Aorta (tissue), 5 donors: Measurements from ENCODE around the gene DCAF6. TPM values are rescaled to one million over a fixed set of nuclear protein-coding genes. Genes with fewer than 3 reads are reported as not detected.

Source experiments
- ATAC-seq: fragments of 200-7000 bp; cut with Tn5 transposase; one replicate; pipeline ENCODE4 v1.9.1; 2022; ENCODE audit warnings: moderate library complexity; ENCODE audit not compliant: low FRiP score
- DNase-seq, 2 donors: peaks; one replicate each; pipeline ENCODE4 v3.0.0-alpha.2; 2020
- H3K27ac ChIP-seq, 2 donors: one replicate each; pipeline ENCODE4 v1.5.1; 2013; ENCODE audit warnings: low read length in 2 of 2, mild to moderate bottlenecking in 2 of 2, moderate library complexity in 2 of 2, control low read depth in 1 of 2, inconsistent platforms in 1 of 2, low read depth in 1 of 2
- H3K27me3 ChIP-seq, 2 donors: one replicate each; pipeline ENCODE4 v1.6.1; 2013; ENCODE audit warnings: control low read depth in 1 of 2, low read length in 1 of 2, mild to moderate bottlenecking in 1 of 2, moderate library complexity in 1 of 2; ENCODE audit not compliant: insufficient read depth in 2 of 2, control insufficient read depth in 1 of 2
- H3K36me3 ChIP-seq, 2 donors: one replicate each; pipeline ENCODE4 v1.6.1; 2013; ENCODE audit warnings: control low read depth in 1 of 2, low read length in 1 of 2, mild to moderate bottlenecking in 1 of 2; ENCODE audit not compliant: insufficient read depth in 2 of 2, control insufficient read depth in 1 of 2
- H3K4me1 ChIP-seq, 2 donors: one replicate each; pipeline ENCODE4 v1.6.1; 2013; ENCODE audit warnings: low read length in 2 of 2, control low read depth in 1 of 2, mild to moderate bottlenecking in 1 of 2, moderate library complexity in 1 of 2; ENCODE audit not compliant: insufficient read depth in 2 of 2, control insufficient read depth in 1 of 2
- H3K4me3 ChIP-seq, 2 donors: one replicate each; pipeline ENCODE4 v1.5.1; 2013; ENCODE audit warnings: low read length in 2 of 2, control low read depth in 1 of 2, mild to moderate bottlenecking in 1 of 2
- H3K9me3 ChIP-seq: one replicate; pipeline ENCODE4 v1.6.1; 2013; ENCODE audit warnings: mild to moderate bottlenecking, low read length; ENCODE audit not compliant: control insufficient read depth
- WGBS, 2 donors: extraction: QIAGEN DNeasy Blood & Tissue Kit; methylation state at CpG; one replicate each; pipeline ENCODE4 v1.1.7; 2013; 5-methylcytosine and 5-hydroxymethylcytosine counted together
- intact Hi-C, 2 donors: fragments of 100-400 bp; cut with DNase I; formaldehyde crosslinking; loops; one replicate each; pipeline versions ENCODE4 v1.14.2 to v1.15.0; 2022
- polyA plus RNA-seq, 2 donors: library from polyadenylated mRNA; stranded (reverse); fragments of 200-250 nt; gene quantifications; one replicate each; pipeline ENCODE4 v1.2.3, GENCODE V29; 2013
- total RNA-seq, 2 donors: library from RNA; stranded (reverse); fragmentation: NEBNext Ultra II Directional; extraction: Animal tissue kit (Norgen Biotek cat#: 25700); gene quantifications; one replicate each; pipeline ENCODE4 v1.2.1, GENCODE V29; 2021
- donor health status: healthy with polysubstance abuse.
- donor health status: Bipolar disorder and iron deficiency.
- donor health status: DM: no; HTN: no; CAD: no.
- donor health status: DM: no; HTN: no; CAD: no.
- donor health status: DM: yes; HTN: yes; CAD: no.

Gene DCAF6
- total and polyA plus RNA-seq, 4 donors, result 37.3 to 68.7 (median 49.4) TPM

DNA sequence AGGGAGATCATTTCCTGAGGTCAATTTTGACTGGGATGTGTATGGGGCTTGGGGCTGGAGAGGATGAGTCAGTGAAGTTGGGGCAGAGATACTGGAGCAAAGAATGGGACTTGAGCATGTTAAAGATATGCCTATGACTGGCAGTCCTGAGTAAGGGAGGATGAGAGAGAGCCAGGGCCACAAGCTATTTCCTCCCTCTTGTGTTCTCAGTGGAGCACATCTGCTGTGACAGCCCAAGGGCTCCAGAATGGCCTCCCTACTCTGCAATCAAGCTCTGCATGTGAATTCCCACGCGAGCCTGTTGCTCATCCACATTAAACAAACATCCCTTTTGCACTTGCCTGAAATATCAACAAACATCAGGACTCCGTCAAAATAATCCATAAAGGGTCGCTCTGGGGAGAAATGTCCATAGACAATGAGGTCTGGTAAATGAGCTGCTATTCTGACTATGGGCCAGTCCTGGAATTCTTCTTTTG, 31.8 kb upstream of the DCAF6 start:
- 73 to 74% methylated on average over 4 of the region's 4 CpGs for whole genome bisulfite sequencing, 2 donors
- Histone ChIP-seq H3K36me3 (no peaks in the 10 kb centered on the region), H3K4me3 (no peak overlapping the region), H3K27me3 (no peaks in the 10 kb centered on the region), H3K4me1 (no peaks in the 10 kb centered on the region), H3K27ac (no peak overlapping the region), H3K9me3 (no peaks in the 10 kb centered on the region)
- intact Hi-C loops, result no loop called here
- ATAC-seq, result no peak
- no peak for DNase-seq

GRCh38 chr1:167905182-167905581, 31.3 kb upstream of the DCAF6 start:
- 89 to 96% methylated on average over 3 of the region's 3 CpGs for WGBS, 2 donors
- H3K27ac ChIP-seq, result no peak overlapping the region
- H3K27me3 ChIP-seq, result no peaks in the 10 kb centered on the region
- intact Hi-C loops, result no loop called here
- H3K4me3 ChIP-seq, result no peak overlapping the region
- no peaks in the 10 kb centered on the region for H3K36me3 ChIP-seq
- H3K4me1 ChIP-seq, result no peaks in the 10 kb centered on the region
- H3K9me3 ChIP-seq, result no peaks in the 10 kb centered on the region
- ATAC-seq (peak; percentile 44), DNase-seq (no peak)

- Histone ChIP-seq H3K27me3 (no peaks in the 10 kb centered on the region), H3K9me3 (no peaks in the 10 kb centered on the region), H3K27ac (no peak overlapping the region), H3K4me1 (no peaks in the 10 kb centered on the region), H3K36me3 (no peaks in the 10 kb centered on the region), H3K4me3 (no peak overlapping the region)
- ATAC-seq (no peak), DNase-seq (no peak)
- intact Hi-C loops, result no loop called here
Measured at GRCh38 chr1:167905671-167906070, 30.8 kb upstream of the DCAF6 start.

DNA sequence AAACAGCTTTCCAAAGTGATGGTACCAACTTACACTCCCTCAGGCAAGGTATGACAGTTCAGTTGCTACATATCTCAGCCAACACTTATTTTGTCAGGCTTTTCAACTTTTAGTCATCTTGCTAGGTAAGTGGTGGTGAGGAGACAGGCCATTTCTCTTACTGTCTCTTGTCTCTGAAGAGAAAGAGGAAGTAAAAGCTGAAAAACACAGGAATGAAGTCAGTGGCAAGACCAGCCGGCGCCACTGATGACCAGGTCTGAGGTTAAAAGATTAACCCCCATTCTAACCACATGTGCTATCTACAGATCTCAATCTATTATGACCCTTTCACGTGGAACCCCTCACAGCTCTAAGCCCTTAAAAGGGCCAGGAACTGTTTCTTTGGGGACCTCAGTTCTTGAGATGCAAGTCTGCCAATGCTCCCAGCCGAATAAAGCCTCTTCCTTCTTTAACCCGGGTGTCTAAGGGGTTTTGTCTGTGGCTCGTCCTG, 26.7 kb upstream of the DCAF6 start:
- Histone ChIP-seq H3K27ac (no peak overlapping the region), H3K27me3 (no peaks in the 10 kb centered on the region), H3K4me1 (no peaks in the 10 kb centered on the region), H3K4me3 (no peak overlapping the region), H3K9me3 (no peaks in the 10 kb centered on the region), H3K36me3 (no peaks in the 10 kb centered on the region)
- no peak for DNase-seq
- ATAC-seq, result no peak
- intact Hi-C loops, result no loop called here
- WGBS, 2 donors, result 95 to 96% methylated on average over 6 of the region's 6 CpGs

DNA sequence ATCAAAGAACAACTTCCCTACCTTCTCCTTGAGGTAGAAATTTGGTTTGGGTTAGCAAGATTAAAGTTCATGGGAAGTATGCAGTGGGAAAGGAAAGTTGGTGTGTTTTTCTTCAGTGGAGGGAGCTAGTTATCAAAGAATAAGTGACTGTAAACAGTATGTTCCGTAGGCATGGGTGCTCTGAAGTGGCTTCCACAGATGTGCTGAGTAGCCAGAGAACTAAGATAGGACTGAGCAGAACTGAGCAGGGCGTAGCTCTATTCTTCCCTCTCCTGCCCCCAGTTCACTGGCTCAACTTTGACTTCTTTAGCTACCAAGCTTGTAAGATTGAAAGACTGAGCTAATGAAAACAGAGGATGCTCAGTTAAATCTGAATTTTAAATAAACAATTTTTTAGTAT, 26.0 kb upstream of the DCAF6 start:
- ATAC-seq, result no peak

GRCh38 chr1:167911413-167911812, 25.1 kb upstream of the DCAF6 start:
- H3K4me1 ChIP-seq, result no peaks in the 10 kb centered on the region
- no peak for DNase-seq
- no peaks in the 10 kb centered on the region for H3K27me3 ChIP-seq
- intact Hi-C loops, result no loop called here
- no peak overlapping the region for H3K4me3 ChIP-seq
- no peak for ATAC-seq
- no peak overlapping the region for H3K27ac ChIP-seq
- H3K9me3 ChIP-seq, result no peaks in the 10 kb centered on the region
- no peaks in the 10 kb centered on the region for H3K36me3 ChIP-seq
- 5 to 7% methylated on average over 8 of the region's 8 CpGs for WGBS, 2 donors

More for the DNA sequence above, 26.0 kb upstream of the DCAF6 start:
- Histone ChIP-seq H3K9me3 (no peaks in the 10 kb centered on the region), H3K27me3 (no peaks in the 10 kb centered on the region), H3K4me1 (no peaks in the 10 kb centered on the region), H3K4me3 (no peak overlapping the region), H3K36me3 (no peaks in the 10 kb centered on the region), H3K27ac (peak overlapping the region in 1 of 2 donors; percentile 45)
- intact Hi-C loops, result no loop called here
- WGBS, 2 donors, result 45 to 54% methylated on average over 2 of the region's 2 CpGs
- no peak for DNase-seq

DNA sequence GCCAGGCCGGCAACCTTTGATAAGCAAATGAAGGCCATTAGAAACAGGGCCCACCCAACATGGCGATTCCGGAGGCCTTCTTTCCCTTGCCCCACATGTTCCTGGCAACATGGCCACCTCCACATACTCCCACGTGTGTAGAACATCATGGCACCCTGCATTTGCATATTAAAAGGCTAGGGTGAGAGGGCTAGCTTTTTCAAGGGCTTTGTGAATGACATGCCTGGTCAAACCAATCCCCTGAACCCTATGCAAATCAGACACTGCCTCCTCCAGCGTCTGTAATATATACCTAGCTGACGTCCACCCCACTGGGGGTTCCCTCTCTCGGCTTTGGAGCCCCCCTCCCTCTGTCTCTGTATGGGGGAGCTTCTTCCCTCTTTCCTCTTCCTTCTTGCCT, 24.2 kb upstream of the DCAF6 start:
- no peak overlapping the region for H3K27ac ChIP-seq
- intact Hi-C loops, result no loop called here
- H3K4me3 ChIP-seq, result no peak overlapping the region
- no peaks in the 10 kb centered on the region for H3K27me3 ChIP-seq
- no peaks in the 10 kb centered on the region for H3K36me3 ChIP-seq
- 84 to 86% methylated on average over 7 of the region's 7 CpGs for WGBS, 2 donors
- no peak for DNase-seq
- no peak for ATAC-seq
- no peaks in the 10 kb centered on the region for H3K4me1 ChIP-seq
- H3K9me3 ChIP-seq, result no peaks in the 10 kb centered on the region

- WGBS, 2 donors, result 88% methylated on average over 9 of the region's 9 CpGs
- no peaks in the 10 kb centered on the region for H3K9me3 ChIP-seq
- ATAC-seq (no peak), DNase-seq (no peak)
- H3K36me3 ChIP-seq, result no peaks in the 10 kb centered on the region
- H3K27ac ChIP-seq, result no peak within 1 kb of the TSS
- no peaks in the 10 kb centered on the region for H3K4me1 ChIP-seq
- H3K27me3 ChIP-seq, result no peaks in the 10 kb centered on the region
- no peak within 1 kb of the TSS for H3K4me3 ChIP-seq
- intact Hi-C loops, result no loop called here
Measured at GRCh38 chr1:167913895-167914496, 22.5 kb upstream of the DCAF6 start, which contains the start of gene ADCY10. ADCY10 (minus strand) TSS chr1:167914134; CDS start chr1:167905140, 8,994 bp downstream.

DNA sequence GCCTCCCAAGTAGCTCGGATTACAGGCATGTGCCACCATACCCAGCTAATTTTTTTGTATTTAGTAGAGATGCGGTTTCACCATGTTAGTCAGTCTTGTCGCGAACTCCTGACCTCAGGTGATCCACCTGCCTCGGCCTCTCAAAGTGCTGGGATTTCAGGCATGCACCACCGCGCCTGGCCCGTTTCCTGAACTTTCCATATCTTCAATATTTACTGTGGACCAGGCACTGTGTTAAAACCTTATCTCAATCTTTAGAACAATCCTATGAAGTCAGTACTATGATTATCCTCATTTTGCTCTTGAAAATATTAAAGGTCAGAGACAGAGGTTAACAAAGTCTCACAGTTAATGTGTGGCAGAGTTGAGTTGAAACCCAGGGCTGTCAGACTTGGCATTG, 20.9 kb upstream of the DCAF6 start:
- no peak overlapping the region for H3K4me3 ChIP-seq
- no peak for DNase-seq
- WGBS, 2 donors, result 92% methylated on average over 8 of the region's 8 CpGs
- no peaks in the 10 kb centered on the region for H3K9me3 ChIP-seq
- no peaks in the 10 kb centered on the region for H3K27me3 ChIP-seq
- no peak for ATAC-seq
- no peaks in the 10 kb centered on the region for H3K4me1 ChIP-seq
- H3K36me3 ChIP-seq, result no peaks in the 10 kb centered on the region
- H3K27ac ChIP-seq, result no peak overlapping the region
- intact Hi-C loops, result no loop called here
